NK-92 (cell line): ENCODE data around the gene FBXL7.
"Not testable (repeated sequence)": the region's sequence is repeated elsewhere in the genome, so short reads cannot be mapped to it uniquely, and the experiment has no call there.

Experiments
- DNase-seq: peaks from one replicate; lab custom pipeline; 2025; ENCODE audit not compliant: unreplicated experiment; lab: John Stamatoyannopoulos, UW

The FBXL7 gene

DNA sequence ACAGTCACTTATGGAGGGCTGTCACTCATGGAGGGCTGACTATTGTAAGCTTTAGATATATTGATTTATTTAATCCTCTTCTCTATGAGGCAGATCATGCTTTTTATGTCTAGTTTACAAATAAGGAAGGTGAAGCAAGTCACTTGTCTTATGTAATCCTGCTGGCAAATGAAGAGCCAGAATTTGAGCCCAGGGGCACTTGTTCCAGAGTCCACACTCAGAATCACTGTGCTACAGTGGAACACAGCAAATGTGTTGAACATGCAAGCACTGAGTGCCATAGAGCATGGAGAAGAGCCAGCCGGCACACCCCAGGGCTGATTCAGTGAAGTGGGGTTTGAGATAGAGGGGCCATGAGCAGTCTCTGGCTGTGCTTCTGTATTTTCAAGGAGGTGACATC, 353.0 kb downstream of the FBXL7 start:
- DNase-seq = no peak

DNA sequence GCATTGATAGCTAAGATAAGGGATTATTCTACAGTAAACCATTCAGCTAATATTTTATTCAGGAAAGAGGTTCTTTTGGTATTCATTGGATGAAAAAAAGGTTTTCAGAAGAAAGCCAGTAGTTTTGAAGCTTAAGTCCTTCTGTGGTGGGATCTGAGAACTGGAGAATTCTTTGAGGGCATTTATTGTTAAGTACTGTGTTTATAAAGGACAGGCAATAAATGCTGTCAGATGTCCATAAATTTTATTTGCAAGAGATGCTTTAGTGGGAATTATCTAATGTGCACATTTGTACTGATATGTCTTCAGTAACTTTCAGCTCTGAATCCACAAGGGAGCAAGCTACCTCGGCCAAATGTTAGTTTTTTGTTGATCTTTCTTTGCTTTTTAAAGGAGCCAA, 358.3 kb downstream of the FBXL7 start:
- DNase-seq = no peak

- no peak for DNase-seq
Observed at GRCh38 chr5:15864536-15865215, 364.7 kb downstream of the FBXL7 start.

- DNase-seq = not testable (repeated sequence)
Observed at GRCh38 chr5:15872259-15872658, 372.3 kb downstream of the FBXL7 start.

DNA sequence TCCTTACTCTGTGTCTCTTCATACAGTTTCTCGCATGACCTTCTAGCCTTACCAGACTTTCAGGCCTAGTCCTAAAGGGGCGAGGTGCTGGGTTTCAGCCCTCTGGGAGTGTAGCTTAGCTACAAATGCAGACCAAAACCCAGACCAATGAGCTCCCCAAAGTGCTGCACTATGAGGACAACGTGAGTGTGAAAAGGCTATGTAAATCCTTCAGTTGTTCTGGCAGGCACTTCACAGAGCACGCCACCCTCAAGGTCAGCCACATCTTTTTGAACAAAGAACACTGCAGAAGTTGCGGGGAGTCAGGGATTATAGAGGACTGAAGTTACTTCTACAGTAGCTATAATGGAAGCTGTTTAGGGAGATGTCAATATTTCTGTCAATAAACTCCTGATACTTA, 377.9 kb downstream of the FBXL7 start:
- no peak for DNase-seq

- DNase-seq = no peak
Observed at GRCh38 chr5:15880201-15880600, 380.2 kb downstream of the FBXL7 start.

- DNase-seq = no peak
Observed at GRCh38 chr5:15885156-15885555, 385.2 kb downstream of the FBXL7 start.

- no peak for DNase-seq
Observed at GRCh38 chr5:15886156-15886555, 386.2 kb downstream of the FBXL7 start.

DNA sequence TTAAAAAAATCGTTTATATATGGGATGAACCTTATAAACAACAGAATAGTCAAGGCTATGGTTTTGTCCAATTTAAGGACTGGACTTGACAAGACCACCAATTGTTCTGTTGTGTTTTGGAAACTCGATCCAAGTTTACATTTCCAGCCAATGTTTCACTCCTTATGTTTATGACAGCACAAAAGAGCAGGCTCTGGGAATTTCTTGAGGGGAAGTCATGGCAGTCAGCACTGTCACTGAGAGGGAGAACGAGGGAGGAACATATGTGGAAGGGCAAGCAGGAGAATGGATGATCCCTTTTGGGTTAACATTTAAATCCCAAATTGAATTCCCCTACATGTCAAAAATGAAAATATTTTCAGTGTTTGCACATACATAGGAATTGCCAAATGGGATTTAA, 387.1 kb downstream of the FBXL7 start:
- no peak for DNase-seq

- no peak for DNase-seq
Observed at GRCh38 chr5:15889001-15889400, 389.0 kb downstream of the FBXL7 start.

DNA sequence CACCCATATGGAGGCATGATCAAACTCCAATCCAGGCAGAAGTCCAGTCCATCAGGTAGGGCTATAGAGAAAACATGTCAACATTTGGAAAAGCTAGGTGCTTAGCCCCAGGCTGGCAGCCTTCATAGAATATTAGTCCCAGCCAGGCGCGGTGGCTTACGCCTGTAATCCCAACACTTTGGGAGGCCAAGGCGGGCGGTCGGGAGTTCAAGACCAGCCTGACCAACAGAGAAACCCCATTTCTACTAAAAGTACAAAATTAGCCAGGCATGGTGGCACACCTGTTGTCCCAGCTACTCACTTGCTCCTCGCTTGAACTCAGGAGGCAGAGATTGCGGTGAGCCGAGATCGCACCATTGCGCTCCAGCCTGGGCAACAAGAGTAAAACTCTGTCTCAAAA, 393.9 kb downstream of the FBXL7 start:
- no peak for DNase-seq

- no peak for DNase-seq
Observed at GRCh38 chr5:15897656-15898055, 397.7 kb downstream of the FBXL7 start.

GRCh38 chr5:15898641-15899040, 398.7 kb downstream of the FBXL7 start:
- no peak for DNase-seq

- no peak for DNase-seq
Observed at GRCh38 chr5:15899481-15899880, 399.5 kb downstream of the FBXL7 start.

DNA sequence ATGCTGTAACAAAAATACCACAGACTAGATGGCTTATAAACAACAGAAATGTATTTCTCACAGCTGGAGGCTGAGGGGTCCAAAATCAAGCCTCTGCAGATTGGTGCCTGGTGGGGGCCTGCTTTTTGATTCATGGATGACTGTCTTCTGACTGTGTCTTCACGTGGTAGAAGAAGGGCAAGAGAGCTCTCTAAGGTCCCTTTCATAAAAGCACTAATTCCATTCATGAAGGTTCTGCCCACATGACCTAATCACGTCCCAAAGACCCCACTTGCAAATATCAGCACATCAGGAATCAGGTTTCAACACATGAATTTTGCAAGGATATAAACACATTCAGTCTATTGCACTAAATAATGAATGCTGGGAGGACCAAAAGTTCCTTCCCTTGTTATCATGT, 401.2 kb downstream of the FBXL7 start:
- no peak for DNase-seq

DNA sequence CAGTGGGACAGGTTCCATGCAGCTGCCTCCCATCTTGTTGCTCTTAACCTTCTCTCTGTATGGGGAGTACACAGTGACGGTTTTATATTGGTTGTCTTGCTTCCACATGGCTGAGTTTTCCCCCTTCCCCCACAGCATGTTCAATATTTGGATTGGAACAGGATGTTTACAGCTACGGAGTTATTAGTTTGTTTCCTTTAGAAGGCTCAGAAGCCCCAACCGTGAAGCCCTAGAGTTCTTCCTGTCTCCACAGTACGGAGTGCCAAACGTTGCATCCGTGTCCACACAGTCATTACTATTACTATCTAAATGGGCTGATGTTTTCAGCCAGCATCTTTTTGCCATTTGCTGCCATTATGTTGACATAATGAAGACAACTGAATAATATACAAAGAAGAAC, 402.1 kb downstream of the FBXL7 start:
- no peak for DNase-seq

- DNase-seq = no peak
Observed at GRCh38 chr5:15904899-15905830, 405.2 kb downstream of the FBXL7 start.

GRCh38 chr5:15914638-15915037, 414.7 kb downstream of the FBXL7 start:
- DNase-seq = no peak

- no peak for DNase-seq
Observed at GRCh38 chr5:15926586-15926985, 426.6 kb downstream of the FBXL7 start.

- no peak for DNase-seq
Observed at GRCh38 chr5:15927710-15928380, 427.9 kb downstream of the FBXL7 start.

DNA sequence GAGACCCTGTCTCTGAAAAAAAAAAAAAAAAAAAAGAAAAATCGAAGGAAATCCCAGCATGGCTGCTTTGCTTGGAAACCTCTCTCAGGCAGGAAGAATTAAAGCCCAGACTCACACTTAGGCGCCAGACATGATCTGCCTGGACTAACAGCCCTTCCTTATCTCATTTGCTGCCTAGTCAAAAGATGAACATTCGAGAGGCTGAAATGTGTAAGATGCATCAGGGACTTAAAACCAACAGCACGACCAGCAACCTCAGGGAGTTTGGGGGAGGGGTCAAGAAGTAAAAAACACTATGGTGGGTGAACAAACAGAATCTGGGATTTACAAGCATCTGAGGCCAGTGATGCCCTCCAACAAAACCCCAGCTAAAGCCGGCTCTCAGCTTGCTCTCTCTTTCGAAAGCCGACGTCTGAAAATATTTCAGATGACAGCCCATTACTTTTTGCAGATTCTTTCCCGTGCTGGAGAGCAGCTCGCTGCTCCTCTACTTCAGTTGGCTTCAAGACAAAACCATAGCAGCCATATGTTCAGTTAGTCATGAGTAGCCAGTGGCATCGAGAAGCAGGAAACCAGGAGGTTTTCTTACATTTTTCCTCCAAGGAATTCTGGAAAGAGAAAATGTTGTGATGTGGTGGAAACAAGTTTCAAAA, 429.8 kb downstream of the FBXL7 start:
- DNase-seq = no peak
